Ishikawa (cell line): ENCODE data around the gene CELF2.

Source experiments
- CEBPB ChIP-seq: IDR thresholded peaks from 2 replicates; pipeline ENCODE4 v1.6.1; 2012
- CREB1 ChIP-seq: IDR thresholded peaks from 2 replicates; pipeline ENCODE4 v1.6.1; 2012; ENCODE audit warnings: low read depth
- EGR1 ChIP-seq: IDR thresholded peaks from 2 replicates; pipeline ENCODE4 v1.6.1; 2012
- EP300 ChIP-seq: IDR thresholded peaks from 2 replicates; pipeline ENCODE4 v1.6.1; 2012; ENCODE audit warnings: borderline replicate concordance
- FOXM1 ChIP-seq: IDR thresholded peaks from 2 replicates; pipeline ENCODE4 v1.6.1; 2012; ENCODE audit warnings: low read depth, borderline replicate concordance
- NFIC ChIP-seq: IDR thresholded peaks from 2 replicates; pipeline ENCODE4 v1.6.1; 2012
- RAD21 ChIP-seq: IDR thresholded peaks from 2 replicates; pipeline ENCODE4 v1.6.1; 2012; ENCODE audit warnings: low read depth
- TAF1 ChIP-seq: IDR thresholded peaks from 2 replicates; pipeline ENCODE4 v1.6.1; 2012; ENCODE audit warnings: low read depth, mild to moderate bottlenecking
- TCF12 ChIP-seq: IDR thresholded peaks from 2 replicates; pipeline ENCODE4 v1.6.1; 2012; ENCODE audit warnings: low read depth
- TEAD4 ChIP-seq: IDR thresholded peaks from 2 replicates; pipeline ENCODE4 v1.6.1; 2012
- YY1 ChIP-seq: IDR thresholded peaks from 2 replicates; pipeline ENCODE4 v1.6.1; 2012; ENCODE audit warnings: low read depth
- ZBTB7A ChIP-seq: IDR thresholded peaks from 2 replicates; pipeline ENCODE4 v1.6.1; 2012; ENCODE audit warnings: low read depth
- TF ChIP-seq, protein P1 (sequence below): IDR thresholded peaks from 2 replicates; pipeline ENCODE4 v1.6.1; 2012
- TF ChIP-seq, protein P2 (sequence below): IDR thresholded peaks from 2 replicates; pipeline ENCODE4 v1.6.1; 2012
- TF ChIP-seq, protein P3 (sequence below): IDR thresholded peaks from 2 replicates; pipeline ENCODE4 v1.6.1; 2012; ENCODE audit warnings: low read depth, mild to moderate bottlenecking

Gene CELF2

DNA sequence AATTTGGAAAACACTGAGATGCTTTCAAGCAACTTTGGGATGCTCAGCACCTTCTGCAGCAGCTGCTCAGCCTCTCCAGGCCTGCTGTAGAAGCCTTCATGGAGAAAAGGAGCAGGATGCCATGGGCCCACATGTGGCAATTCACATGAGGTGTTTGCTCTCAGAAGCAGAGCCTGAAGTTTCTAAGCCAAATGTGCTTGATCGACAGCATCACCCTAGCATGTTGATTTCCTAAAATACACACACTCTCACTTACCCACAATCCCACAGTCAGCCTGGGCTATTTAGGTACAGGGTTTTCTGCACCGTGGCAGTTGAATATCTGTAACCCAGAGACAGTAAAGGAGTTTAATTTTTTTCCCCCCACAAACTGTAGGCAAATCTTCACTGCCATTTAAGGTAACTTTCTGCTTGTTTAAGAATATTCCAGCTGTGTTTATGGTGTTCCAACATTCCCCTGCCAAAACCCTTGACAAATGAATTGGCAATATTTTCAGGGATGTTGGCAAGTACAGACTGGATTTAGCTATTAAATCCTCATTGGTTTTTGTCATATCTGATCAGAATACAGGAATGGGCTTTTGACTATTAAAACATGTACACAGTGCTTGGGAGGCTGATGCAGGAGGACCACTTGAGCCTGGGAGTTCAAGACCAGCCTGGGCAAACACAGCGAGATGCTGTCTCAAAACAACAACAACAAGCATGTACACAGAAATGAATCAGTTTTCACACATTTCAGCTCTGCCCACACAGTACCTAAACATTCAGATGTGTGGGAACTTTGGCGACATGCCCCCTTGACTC lies 244.2 kb downstream of the CELF2 start:
- TF ChIP-seq, protein P1, sequence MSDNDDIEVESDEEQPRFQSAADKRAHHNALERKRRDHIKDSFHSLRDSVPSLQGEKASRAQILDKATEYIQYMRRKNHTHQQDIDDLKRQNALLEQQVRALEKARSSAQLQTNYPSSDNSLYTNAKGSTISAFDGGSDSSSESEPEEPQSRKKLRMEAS = no peak
- TF ChIP-seq RAD21 (no peak), TAF1 (no peak), EGR1 (no peak), TCF12 (no peak), CEBPB (no peak), TEAD4 (no peak), FOXM1 (no peak), NFIC (no peak), ZBTB7A (no peak), YY1 (no peak), EP300 (no peak), CREB1 (no peak)
- TF ChIP-seq, protein P2, sequence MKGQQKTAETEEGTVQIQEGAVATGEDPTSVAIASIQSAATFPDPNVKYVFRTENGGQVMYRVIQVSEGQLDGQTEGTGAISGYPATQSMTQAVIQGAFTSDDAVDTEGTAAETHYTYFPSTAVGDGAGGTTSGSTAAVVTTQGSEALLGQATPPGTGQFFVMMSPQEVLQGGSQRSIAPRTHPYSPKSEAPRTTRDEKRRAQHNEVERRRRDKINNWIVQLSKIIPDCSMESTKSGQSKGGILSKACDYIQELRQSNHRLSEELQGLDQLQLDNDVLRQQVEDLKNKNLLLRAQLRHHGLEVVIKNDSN = no peak
- TF ChIP-seq, protein P3, sequence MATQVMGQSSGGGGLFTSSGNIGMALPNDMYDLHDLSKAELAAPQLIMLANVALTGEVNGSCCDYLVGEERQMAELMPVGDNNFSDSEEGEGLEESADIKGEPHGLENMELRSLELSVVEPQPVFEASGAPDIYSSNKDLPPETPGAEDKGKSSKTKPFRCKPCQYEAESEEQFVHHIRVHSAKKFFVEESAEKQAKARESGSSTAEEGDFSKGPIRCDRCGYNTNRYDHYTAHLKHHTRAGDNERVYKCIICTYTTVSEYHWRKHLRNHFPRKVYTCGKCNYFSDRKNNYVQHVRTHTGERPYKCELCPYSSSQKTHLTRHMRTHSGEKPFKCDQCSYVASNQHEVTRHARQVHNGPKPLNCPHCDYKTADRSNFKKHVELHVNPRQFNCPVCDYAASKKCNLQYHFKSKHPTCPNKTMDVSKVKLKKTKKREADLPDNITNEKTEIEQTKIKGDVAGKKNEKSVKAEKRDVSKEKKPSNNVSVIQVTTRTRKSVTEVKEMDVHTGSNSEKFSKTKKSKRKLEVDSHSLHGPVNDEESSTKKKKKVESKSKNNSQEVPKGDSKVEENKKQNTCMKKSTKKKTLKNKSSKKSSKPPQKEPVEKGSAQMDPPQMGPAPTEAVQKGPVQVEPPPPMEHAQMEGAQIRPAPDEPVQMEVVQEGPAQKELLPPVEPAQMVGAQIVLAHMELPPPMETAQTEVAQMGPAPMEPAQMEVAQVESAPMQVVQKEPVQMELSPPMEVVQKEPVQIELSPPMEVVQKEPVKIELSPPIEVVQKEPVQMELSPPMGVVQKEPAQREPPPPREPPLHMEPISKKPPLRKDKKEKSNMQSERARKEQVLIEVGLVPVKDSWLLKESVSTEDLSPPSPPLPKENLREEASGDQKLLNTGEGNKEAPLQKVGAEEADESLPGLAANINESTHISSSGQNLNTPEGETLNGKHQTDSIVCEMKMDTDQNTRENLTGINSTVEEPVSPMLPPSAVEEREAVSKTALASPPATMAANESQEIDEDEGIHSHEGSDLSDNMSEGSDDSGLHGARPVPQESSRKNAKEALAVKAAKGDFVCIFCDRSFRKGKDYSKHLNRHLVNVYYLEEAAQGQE = no peak

DNA sequence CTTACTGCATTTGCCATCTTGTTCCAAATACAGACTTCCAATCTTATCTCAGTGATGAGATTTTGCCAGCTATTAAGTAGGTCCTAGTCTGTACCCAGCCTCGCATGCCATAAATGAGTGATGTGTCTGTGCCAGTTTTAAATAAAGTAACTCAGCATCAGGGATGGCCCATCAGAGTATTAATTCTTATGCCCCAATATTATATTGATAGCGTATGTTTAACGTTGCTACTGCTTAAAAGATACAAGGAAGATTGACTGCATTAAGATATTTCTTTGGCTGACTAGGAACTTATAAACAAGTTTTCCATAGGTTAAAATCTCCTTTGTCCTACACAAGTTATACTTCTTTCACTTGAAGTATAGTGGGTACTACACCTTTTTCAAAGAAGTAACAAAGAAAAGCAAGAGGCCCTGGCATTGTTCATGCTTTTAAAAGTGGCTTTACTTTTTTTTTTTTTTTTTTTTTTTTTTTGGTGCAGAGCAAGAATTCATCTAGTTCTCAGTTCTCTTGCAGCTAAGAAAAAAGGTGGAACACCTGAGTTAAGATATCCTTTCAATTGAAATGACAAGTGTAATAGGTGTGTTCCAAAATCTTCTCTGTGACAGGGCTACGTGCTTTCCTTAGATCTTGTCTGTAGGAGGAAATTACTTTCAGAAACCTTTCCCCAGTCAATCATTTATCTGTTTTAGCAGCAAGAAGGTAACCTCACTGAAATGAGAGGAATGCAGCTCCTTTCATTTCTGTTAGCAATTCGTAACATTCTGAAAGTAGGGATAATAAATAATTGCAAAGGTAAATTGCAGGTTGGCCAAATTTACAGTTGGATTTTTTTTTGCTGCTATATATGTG lies 245.0 kb downstream of the CELF2 start:
- TF ChIP-seq YY1 = no peak
- no peak for TF ChIP-seq CEBPB
- no peak for TF ChIP-seq TEAD4
- TF ChIP-seq CREB1 = no peak
- no peak for TF ChIP-seq TAF1
- TF ChIP-seq NFIC = no peak
- no peak for TF ChIP-seq RAD21
- TF ChIP-seq, protein P3 = no peak
- TF ChIP-seq EGR1 = no peak
- TF ChIP-seq ZBTB7A = no peak
- TF ChIP-seq, protein P1 = no peak
- TF ChIP-seq TCF12 = no peak
- TF ChIP-seq, protein P2 = no peak
- TF ChIP-seq EP300 = no peak
- TF ChIP-seq FOXM1 = no peak

DNA sequence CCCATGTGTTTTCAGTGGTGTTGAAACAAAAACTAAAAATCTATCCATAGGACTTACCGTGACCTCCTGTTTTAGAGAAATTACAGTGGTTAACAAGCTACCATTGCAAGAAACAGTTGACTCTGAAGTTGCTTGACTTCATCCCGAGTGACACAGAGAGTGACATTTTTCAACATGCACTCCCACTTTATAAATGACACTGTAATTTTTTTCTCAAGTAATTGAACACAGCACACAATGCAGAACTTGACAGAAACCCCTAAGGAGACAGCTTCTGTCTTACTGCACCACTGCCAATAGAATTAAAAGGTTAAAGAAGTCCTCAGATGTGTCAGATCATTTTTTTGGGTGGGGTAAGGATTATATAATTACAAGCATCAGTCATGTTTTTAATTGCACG lies 246.1 kb downstream of the CELF2 start:
- no peak for TF ChIP-seq ZBTB7A
- no peak for TF ChIP-seq EP300
- TF ChIP-seq RAD21 = no peak
- TF ChIP-seq EGR1 = no peak
- no peak for TF ChIP-seq FOXM1
- no peak for TF ChIP-seq CEBPB
- TF ChIP-seq, protein P1 = no peak
- no peak for TF ChIP-seq TEAD4
- TF ChIP-seq, protein P3 = no peak
- no peak for TF ChIP-seq TAF1
- no peak for TF ChIP-seq CREB1
- TF ChIP-seq, protein P2 = no peak
